GM10847 (cell line): ENCODE measurements around the gene EIF2D.

Experiments used
- POLR2A ChIP-seq: IDR thresholded peaks from 2 replicates; pipeline ENCODE4 v1.6.1; 2011; ENCODE audit not compliant: insufficient read length; ENCODE audit errors: extremely low read depth

Gene EIF2D

GRCh38 chr1:206580438-206581113 lies 31.7 kb downstream of the EIF2D start:
- no peak for TF ChIP-seq POLR2A

GRCh38 chr1:206579747-206580437 lies 32.4 kb downstream of the EIF2D start:
- peak; percentile 38 for TF ChIP-seq POLR2A

GRCh38 chr1:206578978-206579374 lies 33.3 kb downstream of the EIF2D start:
- TF ChIP-seq POLR2A = no peak

- no peak for TF ChIP-seq POLR2A
These were observed 33.9 kb downstream of the EIF2D start for GRCh38 chr1:206578068-206578977.

- TF ChIP-seq POLR2A = no peak
These were observed 34.6 kb downstream of the EIF2D start for GRCh38 chr1:206577626-206578025.

GRCh38 chr1:206575894-206576737 lies 36.1 kb downstream of the EIF2D start:
- no peak for TF ChIP-seq POLR2A

GRCh38 chr1:206575165-206575893 lies 36.9 kb downstream of the EIF2D start:
- no peak for TF ChIP-seq POLR2A

GRCh38 chr1:206573762-206574161 lies 38.5 kb downstream of the EIF2D start:
- no peak for TF ChIP-seq POLR2A

- no peak for TF ChIP-seq POLR2A
These were observed 38.9 kb downstream of the EIF2D start for GRCh38 chr1:206573319-206573718.

- no peak for TF ChIP-seq POLR2A
These were observed 39.4 kb downstream of the EIF2D start for GRCh38 chr1:206572835-206573234.

- no peak for TF ChIP-seq POLR2A
These were observed 41.7 kb downstream of the EIF2D start for GRCh38 chr1:206570529-206570928.

- no peak for TF ChIP-seq POLR2A
These were observed 42.7 kb downstream of the EIF2D start for GRCh38 chr1:206569556-206569955.

- no peak for TF ChIP-seq POLR2A
These were observed 43.4 kb downstream of the EIF2D start for GRCh38 chr1:206568779-206569352.

GRCh38 chr1:206568256-206568655 lies 44.0 kb downstream of the EIF2D start:
- no peak for TF ChIP-seq POLR2A
